Subcutaneous abdominal adipose tissue (tissue), 5 donors: ENCODE measurements around the gene CAPN5.
A peak's percentile ranks its signal among the peaks of the same experiment; 100 is the strongest.
"Not testable (repeated sequence)": the region's sequence is repeated elsewhere in the genome, so short reads cannot be mapped to it uniquely, and the experiment has no call there.

Experiments used
- H3K27ac ChIP-seq: one replicate; pipeline ENCODE4 v1.7.0; 2013; ENCODE audit warnings: low read depth, mild to moderate bottlenecking, inconsistent platforms, low read length, moderate library complexity
- H3K27me3 ChIP-seq, 5 donors: one replicate each; pipeline ENCODE4 v1.7.0; 2013; ENCODE audit warnings: low read length in 5 of 5, inconsistent platforms in 1 of 5; ENCODE audit not compliant: control insufficient read depth in 5 of 5, insufficient read depth in 4 of 5
- H3K36me3 ChIP-seq, 5 donors: one replicate each; pipeline ENCODE4 v1.7.0; 2013; ENCODE audit warnings: low read length in 5 of 5; ENCODE audit not compliant: control insufficient read depth in 5 of 5, insufficient read depth in 5 of 5
- H3K4me1 ChIP-seq, 5 donors: one replicate each; pipeline ENCODE4 v1.7.0; 2013; ENCODE audit warnings: low read length in 5 of 5, mild to moderate bottlenecking in 3 of 5, moderate library complexity in 1 of 5; ENCODE audit not compliant: control insufficient read depth in 5 of 5, insufficient read depth in 5 of 5
- H3K4me3 ChIP-seq, 5 donors: one replicate each; pipeline ENCODE4 v1.7.0; 2013; ENCODE audit warnings: low read length in 5 of 5, low read depth in 1 of 5
- H3K9ac ChIP-seq, 5 donors: one replicate each; pipeline ENCODE4 v1.7.0; 2013; ENCODE audit warnings: low read length in 5 of 5, mild to moderate bottlenecking in 4 of 5, moderate library complexity in 3 of 5
- H3K9me3 ChIP-seq, 5 donors: one replicate each; pipeline ENCODE4 v1.7.0; 2013; ENCODE audit warnings: low read length in 5 of 5; ENCODE audit not compliant: control insufficient read depth in 5 of 5
- donor health status: healthy.
- donor health status: healthy.
- donor health status: healthy.
- donor health status: healthy.
- donor health status: healthy.

Gene CAPN5

GRCh38 chr11:77093987-77094840 lies 27.4 kb downstream of the CAPN5 start:
- H3K9me3 ChIP-seq = no peaks in the 10 kb centered on the region
- no peak overlapping the region for H3K4me3 ChIP-seq
- no peaks in the 10 kb centered on the region for H3K4me1 ChIP-seq
- H3K27ac ChIP-seq = no peak overlapping the region
- no peaks in the 10 kb centered on the region for H3K27me3 ChIP-seq
- H3K9ac ChIP-seq = no peak overlapping the region
- peaks cover 0 to 6% (median 0%) of the 10 kb centered on the region in 5 donors for H3K36me3 ChIP-seq

- Histone ChIP-seq H3K9ac (no peak overlapping the region), H3K9me3 (no peaks in the 10 kb centered on the region), H3K4me1 (no peaks in the 10 kb centered on the region), H3K4me3 (no peak overlapping the region), H3K27ac (no peak overlapping the region), H3K27me3 (no peaks in the 10 kb centered on the region), H3K36me3 (peaks cover 0 to 6% (median 0%) of the 10 kb centered on the region in 5 donors)
These were observed 28.1 kb downstream of the CAPN5 start for GRCh38 chr11:77094841-77095365.

GRCh38 chr11:77095551-77096490 lies 29.1 kb downstream of the CAPN5 start:
- no peaks in the 10 kb centered on the region for H3K9me3 ChIP-seq
- no peaks in the 10 kb centered on the region for H3K4me1 ChIP-seq
- H3K36me3 ChIP-seq = peaks cover 0 to 6% (median 0%) of the 10 kb centered on the region in 5 donors
- H3K9ac ChIP-seq = peak overlapping the region in 1 of 5 donors; percentile 38
- no peak overlapping the region for H3K4me3 ChIP-seq
- no peak overlapping the region for H3K27ac ChIP-seq
- H3K27me3 ChIP-seq = no peaks in the 10 kb centered on the region

- Histone ChIP-seq H3K36me3 (peaks cover 0 to 6% (median 0%) of the 10 kb centered on the region in 5 donors), H3K9ac (no peak overlapping the region), H3K4me3 (no peak overlapping the region), H3K27me3 (no peaks in the 10 kb centered on the region), H3K4me1 (no peaks in the 10 kb centered on the region), H3K9me3 (no peaks in the 10 kb centered on the region), H3K27ac (no peak overlapping the region)
These were observed 29.8 kb downstream of the CAPN5 start for GRCh38 chr11:77096591-77097019.

GRCh38 chr11:77097180-77097579 lies 30.4 kb downstream of the CAPN5 start:
- not testable (repeated sequence) for H3K9ac ChIP-seq, H3K9me3 ChIP-seq, H3K27ac ChIP-seq, H3K36me3 ChIP-seq, H3K4me1 ChIP-seq, H3K4me3 ChIP-seq, H3K27me3 ChIP-seq

- H3K4me1 ChIP-seq = no peaks in the 10 kb centered on the region
- peaks cover 0 to 10% (median 0%) of the 10 kb centered on the region in 5 donors for H3K36me3 ChIP-seq
- H3K9me3 ChIP-seq = no peaks in the 10 kb centered on the region
- H3K27me3 ChIP-seq = no peaks in the 10 kb centered on the region
- H3K4me3 ChIP-seq = no peak overlapping the region
- no peak overlapping the region for H3K27ac ChIP-seq
- H3K9ac ChIP-seq = no peak overlapping the region
These were observed 33.6 kb downstream of the CAPN5 start for GRCh38 chr11:77100166-77101042.

- no peaks in the 10 kb centered on the region for H3K27me3 ChIP-seq
- no peak overlapping the region for H3K9ac ChIP-seq
- H3K36me3 ChIP-seq = peaks cover 0 to 10% (median 0%) of the 10 kb centered on the region in 5 donors
- no peaks in the 10 kb centered on the region for H3K4me1 ChIP-seq
- H3K9me3 ChIP-seq = no peaks in the 10 kb centered on the region
- no peak overlapping the region for H3K27ac ChIP-seq
- no peak overlapping the region for H3K4me3 ChIP-seq
These were observed 34.3 kb downstream of the CAPN5 start for GRCh38 chr11:77101043-77101537.

DNA sequence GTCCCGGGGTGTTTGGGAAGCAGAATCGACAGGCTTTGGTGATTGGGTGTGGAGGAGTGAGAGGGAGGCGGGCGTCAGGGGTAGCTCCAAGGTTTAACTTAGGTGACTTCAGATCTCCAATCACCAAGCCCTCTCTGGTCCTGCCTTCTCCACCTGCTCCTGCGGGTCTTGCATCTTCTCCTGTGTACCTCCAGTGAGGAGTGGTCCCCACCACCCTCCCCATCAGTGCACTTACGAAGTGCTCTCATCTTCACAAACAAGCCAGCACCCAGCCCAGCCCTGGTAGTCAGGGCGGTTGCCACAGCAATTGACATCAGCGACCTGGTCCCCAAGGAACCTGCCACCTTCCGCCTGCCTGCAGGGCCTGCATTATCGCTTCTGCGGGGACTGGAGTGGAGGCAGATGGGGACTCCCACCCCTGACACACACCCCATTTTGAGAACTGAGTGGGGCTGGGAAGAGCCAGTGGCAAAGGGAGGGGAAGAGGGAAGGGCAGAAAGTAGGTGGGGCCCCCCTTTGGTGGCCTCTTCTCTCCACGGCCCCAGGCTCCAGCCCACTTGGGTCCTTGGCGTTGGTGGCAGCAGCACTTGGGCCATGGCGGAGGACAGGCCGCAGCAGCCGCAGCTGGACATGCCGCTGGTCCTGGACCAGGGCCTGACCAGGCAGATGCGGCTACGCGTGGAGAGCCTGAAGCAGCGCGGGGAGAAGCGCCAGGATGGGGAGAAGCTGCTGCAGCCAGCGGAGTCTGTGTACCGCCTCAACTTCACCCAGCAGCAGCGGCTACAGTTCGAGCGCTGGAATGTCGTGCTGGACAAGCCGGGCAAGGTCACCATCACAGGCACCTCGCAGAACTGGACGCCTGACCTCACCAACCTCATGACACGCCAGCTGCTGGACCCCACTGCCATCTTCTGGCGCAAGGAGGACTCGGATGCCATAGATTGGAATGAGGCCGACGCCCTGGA lies 35.8 kb downstream of the CAPN5 start, which contains the start of gene OMP:
OMP (plus strand) TSS at position 595 of the 965 bp plus-strand sequence; CDS start at position 595, 0 bp downstream.
- H3K27me3 ChIP-seq = no peaks in the 10 kb centered on the region
- no peak within 1 kb of the TSS for H3K9ac ChIP-seq
- H3K27ac ChIP-seq = no peak within 1 kb of the TSS
- no peaks in the 10 kb centered on the region for H3K9me3 ChIP-seq
- peaks cover 0 to 10% (median 0%) of the 10 kb centered on the region in 5 donors for H3K36me3 ChIP-seq
- peaks cover 0 to 1% (median 0%) of the 10 kb centered on the region in 5 donors for H3K4me1 ChIP-seq
- no peak within 1 kb of the TSS for H3K4me3 ChIP-seq
